ENCODE measurements around the gene RAC2.
"Not testable (repeated sequence)": the region's sequence is repeated elsewhere in the genome, so short reads cannot be mapped to it uniquely, and the experiment has no call there.

Gene RAC2

DNA sequence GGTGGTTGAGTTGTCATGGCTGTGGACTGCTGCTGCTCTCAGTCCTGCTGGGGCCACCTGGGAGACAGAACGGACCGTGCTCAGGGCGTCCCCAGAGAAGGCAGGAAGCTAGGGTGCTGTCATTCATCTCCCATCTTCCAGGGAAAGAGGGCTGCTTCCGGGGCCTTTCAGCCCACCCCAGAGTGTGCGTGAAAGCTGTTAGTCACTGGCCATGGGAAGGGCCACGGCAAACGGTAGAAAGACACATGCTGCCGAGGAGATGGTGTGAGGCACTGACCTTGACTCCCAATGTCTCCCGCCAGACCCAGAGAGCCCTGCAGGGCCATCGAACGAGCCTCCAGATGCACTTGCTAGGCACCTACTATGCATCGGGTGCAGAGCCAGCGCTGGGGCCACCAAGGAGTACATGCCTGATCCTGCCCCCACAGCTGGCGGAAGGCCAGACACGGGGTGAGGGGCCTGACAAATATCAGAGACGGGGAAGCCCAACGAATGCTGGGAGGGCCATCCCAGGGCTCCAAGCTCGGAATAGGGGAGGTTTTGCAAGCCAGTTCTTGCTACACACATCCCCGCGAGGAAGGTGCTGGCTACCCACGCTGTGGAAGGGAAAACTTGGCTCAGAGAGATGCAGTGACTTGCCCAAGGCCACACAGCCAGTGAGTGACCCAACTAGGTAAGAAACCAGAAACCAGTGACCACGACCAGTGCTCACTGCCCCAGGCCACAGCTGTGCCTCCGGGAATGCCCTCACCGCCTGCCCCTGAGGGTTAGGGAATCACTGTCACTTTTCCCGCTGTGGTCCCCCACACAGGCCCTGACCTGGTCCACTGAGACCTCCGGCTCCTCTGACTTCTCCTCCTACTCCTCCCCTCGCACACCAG, 10.1 kb downstream of the RAC2 start:
- peak; percentile 39 to 77 for DNase-seq

DNA sequence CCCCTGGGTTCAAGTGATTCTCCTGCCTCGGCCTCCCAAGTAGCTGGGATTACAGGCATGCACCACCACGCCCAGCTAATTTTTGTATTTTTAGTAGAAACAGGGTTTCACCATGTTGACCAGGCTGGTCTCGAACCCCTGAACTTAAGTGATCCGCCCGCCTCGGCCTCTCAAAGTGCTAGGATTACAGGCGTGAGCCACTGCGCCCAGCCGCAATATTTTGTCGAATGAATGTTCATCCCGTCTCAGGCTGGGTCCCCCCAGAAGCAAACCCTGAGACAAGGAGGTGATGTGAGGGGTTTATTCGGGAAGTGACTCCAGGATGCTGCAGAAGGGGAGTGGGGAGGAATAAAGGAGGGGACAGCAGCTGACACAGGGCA, 10.7 kb downstream of the RAC2 start:
- DNase-seq, result not testable (repeated sequence)

DNA sequence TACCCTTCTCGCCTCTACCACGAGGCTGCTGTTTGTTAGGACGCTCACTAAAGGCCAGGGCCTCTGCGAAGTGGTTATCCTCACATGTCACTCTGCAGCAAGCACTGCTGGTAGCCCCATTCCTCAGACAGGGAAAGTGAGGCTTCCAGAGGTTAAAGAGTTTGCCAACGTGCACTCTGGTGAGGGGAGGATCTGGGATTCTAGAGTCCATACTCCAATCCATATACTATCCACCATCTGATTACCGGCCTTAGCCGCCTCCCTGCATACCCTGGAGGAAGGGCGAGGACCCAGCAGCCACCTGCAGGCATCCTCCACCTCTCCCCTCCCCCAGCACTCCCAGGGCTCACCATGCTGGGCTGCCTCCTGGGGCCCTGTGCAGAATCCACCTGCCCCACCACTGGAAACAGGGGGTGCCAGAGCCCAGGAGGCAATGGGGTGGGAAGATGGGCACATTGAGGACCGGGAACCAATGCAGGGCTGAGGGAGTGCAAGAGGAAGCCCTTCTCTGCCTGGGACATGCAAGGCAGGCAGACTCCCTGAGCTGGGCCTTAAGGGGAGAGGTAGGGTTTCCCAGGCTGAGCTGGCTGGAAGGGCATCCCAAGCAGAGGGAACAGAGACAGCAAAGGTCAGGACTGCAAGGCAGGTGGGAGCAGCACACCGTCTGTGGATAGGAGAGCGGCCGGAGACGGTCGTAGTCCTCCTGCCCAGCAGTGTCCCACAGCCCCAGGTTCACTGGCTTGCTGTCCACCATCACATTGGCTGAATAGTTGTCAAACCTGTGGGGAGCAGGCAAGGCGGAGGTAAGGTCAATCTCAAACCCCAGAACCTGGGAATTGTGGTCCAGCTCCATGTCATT, 11.7 kb downstream of the RAC2 start:
- no peak for DNase-seq

DNA sequence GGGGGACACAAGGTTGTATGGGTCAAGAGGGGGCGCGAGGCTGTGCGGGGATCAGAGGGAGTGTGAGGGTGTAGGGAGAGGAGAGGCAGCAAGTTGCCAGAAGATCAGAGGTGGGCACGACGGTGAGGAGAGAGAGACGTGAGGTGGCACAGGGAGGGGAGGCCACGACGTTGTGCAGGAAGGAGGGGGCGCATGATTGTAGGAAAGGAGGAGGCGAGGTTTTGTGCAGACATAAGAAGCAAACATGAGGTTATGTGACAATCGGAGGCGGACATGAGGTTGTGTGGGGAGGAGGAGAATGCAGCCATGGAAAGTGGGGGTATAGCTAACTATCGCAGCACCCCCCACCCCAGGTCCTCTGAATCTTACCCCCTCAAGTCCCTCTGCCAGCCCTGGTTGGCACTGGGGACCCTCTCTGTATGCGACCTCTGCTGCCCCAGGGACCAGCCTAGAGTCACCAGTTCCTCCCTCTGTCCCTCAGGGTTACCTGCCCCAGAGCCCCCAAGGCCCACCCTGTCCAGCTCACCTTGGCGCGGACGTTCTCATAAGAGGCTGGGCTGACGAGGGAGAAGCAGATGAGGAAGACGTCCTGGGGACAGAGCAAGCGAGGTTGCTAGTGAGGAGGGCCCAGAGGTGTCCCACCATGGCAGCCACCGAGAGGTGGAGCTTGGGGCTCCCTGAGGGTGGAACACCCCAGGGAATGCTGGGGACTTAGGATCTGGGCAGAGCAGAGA, 12.5 kb downstream of the RAC2 start:
- no peak for DNase-seq

GRCh38 chr22:37230673-37231405, 13.2 kb downstream of the RAC2 start:
- no peak for DNase-seq

- peak; percentile 74 for DNase-seq
These were observed 14.0 kb downstream of the RAC2 start for GRCh38 chr22:37229805-37230672.

GRCh38 chr22:37229012-37229804, 14.9 kb downstream of the RAC2 start:
- no peak for DNase-seq

GRCh38 chr22:37228106-37229011, 15.7 kb downstream of the RAC2 start:
- DNase-seq, result no peak

GRCh38 chr22:37226514-37226913, 17.6 kb downstream of the RAC2 start:
- no peak for DNase-seq

DNA sequence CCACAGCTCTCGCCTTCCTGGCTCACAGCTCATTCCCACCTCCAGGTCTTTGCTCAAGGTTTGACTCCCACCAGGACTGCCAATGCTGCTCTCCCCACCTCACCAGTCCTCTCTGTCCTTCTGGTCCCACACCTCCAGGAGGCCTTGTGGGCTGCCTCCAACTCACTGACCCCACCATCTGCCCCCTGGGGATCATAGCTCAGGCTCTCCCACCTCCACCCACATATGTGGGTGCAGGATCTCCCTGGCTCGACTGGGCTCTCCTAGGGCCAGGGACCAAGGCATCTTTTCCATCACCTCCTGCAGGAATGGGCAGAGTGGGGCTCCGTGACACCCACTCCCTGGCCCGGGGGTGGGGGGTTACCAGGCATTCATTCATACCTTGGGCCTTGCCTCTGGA, 18.0 kb downstream of the RAC2 start:
- DNase-seq, result no peak

GRCh38 chr22:37225481-37225880, 18.6 kb downstream of the RAC2 start:
- no peak for DNase-seq

DNA sequence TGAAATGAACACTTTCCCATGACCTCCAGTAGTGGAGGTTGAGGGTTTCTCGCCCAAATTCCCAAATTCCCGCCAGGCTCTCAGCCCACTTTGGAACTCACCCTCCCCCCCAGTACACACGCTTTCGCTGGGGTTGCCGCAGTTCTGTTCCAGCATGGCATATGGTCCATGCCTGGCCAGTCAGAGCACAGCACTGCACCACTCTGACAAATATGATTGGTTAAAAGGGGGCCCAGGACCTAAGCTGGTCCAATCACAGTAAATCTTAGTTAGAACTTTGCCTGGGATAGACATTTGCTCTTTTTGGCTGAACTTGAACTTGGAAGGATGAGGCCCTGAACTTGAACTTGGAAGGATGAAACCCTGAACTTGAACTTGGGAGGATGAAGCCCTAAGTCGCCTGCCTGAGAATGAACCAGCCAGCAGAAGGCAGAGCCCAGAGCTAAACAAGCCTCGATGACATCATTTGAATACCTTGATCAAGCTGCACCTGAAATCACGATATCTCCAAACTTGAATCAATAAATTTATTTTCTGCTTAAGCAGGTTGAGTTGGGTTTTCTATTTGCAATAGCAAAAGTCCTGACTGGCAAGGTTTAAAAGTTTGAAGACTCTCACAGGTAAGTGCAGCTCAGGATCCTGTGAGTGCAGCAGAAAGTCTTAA, 19.2 kb downstream of the RAC2 start:
- DNase-seq, result no peak

DNA sequence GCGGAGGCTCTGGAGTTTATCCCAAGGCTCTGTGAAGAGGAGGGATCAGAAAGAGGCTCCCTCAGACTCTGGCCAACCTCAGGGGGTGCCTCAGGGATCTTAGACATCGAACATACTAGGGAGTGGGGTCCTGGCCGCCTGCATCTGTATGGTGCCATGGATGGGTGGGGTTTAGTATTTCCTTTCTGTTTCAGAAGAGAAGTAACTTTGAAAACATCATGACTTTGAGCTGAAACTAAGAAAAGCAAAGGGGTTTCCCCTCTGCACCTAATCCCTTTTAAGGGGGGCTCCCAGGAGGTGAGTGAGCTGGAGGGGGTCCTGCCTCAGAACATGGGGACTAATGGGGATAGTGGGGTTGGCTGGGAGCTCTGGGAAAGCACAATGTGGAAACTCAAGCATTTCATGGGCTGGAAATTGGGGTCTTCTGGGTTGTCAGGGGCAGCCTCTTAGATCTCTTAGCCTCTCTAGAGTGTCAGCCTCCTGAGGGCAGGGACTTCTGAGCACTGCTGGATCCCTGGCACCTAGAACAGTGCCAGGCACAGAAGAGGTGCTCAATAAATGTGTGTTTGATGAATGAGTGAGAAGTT, 20.0 kb downstream of the RAC2 start:
- DNase-seq, result no peak

- no peak for DNase-seq
These were observed 21.6 kb downstream of the RAC2 start for GRCh38 chr22:37222440-37222971.

- DNase-seq, result no peak
These were observed 22.4 kb downstream of the RAC2 start for GRCh38 chr22:37221424-37222333.

DNA sequence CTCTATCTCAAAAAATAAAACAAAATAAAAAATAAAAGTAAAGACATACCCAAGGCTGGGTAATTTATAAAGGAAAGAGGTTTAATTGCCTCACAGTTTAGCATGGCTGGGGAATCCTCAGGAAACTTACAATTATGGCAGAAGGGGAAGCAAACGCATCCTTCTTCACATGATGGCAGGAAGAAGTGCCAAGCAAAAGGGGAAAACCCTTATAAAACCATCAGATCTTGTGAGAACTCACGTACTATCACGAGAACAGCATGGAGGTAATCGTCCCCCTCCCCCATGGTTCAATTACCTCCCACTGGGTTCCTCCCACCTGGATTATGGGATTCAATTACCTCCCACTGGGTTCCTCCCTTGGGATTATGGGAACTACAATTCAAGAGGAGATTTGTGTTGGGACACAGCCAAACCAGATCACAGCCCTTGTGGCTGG, 23.5 kb downstream of the RAC2 start:
- DNase-seq, result peak; percentile 72 to 84

DNA sequence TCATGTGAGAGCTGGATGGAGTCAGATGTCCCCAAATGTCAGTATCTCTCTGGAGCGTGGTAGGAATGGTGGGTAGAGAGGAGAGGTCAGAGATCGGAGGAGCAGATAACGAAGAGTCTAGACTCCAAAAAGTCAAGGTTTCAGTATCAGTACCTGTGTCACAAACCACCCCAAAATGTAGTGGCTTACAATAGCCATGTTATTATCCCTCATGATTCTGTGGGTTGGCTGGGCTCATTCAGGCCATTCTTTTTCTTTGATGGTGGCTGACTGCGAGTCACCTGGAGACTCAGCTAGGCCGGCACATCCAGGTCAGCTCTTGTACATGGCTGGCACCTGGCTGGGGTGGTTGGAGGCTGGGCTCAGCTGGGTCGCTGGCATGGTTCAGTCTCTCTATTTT, 24.5 kb downstream of the RAC2 start:
- DNase-seq, result no peak

All from inflammatory macrophage treated with lipopolysaccharide for 1 hour (primary cell).